Smooth muscle cell (in vitro differentiated cells): Measurements from ENCODE around the gene GRAMD4. TPM values are rescaled to one million over a fixed set of nuclear protein-coding genes. Genes with fewer than 3 reads are reported as not detected.

Source experiments
- DNase-seq: peaks from one replicate; lab custom pipeline; 2025; ENCODE audit not compliant: unreplicated experiment; lab: John Stamatoyannopoulos, UW
- H2AFZ ChIP-seq: fragments of 200-600 bp; sonication (generic); 2 replicates; pipeline ENCODE4 v1.6.0; 2016; ENCODE audit warnings: antibody characterized with exemption, low read depth, mild to moderate bottlenecking
- H3F3A ChIP-seq: fragments of 200-600 bp; sonication (generic); 2 replicates; pipeline ENCODE4 v1.6.0; 2017; ENCODE audit warnings: antibody characterized with exemption, low read depth
- H3K27ac ChIP-seq: fragments of 200-600 bp; sonication (generic); 2 replicates; pipeline ENCODE4 v1.5.1; 2016; ENCODE audit warnings: low read depth, mild to moderate bottlenecking
- H3K27me3 ChIP-seq: fragments of 200-600 bp; sonication (generic); 2 replicates; pipeline ENCODE4 v1.6.1; 2016; ENCODE audit warnings: low read depth, mild to moderate bottlenecking
- H3K36me3 ChIP-seq: fragments of 200-600 bp; sonication (generic); 2 replicates; pipeline ENCODE4 v1.5.1; 2016; ENCODE audit warnings: low read depth
- H3K4me1 ChIP-seq: fragments of 200-600 bp; sonication (generic); 2 replicates; pipeline ENCODE4 v1.5.1; 2016; ENCODE audit warnings: low read depth
- H3K4me2 ChIP-seq: fragments of 200-600 bp; sonication (generic); 2 replicates; pipeline ENCODE4 v1.6.0; 2016; ENCODE audit warnings: mild to moderate bottlenecking
- H3K4me3 ChIP-seq: fragments of 200-600 bp; sonication (generic); 2 replicates; pipeline ENCODE4 v1.5.1; 2016; ENCODE audit warnings: mild to moderate bottlenecking
- H3K79me2 ChIP-seq: fragments of 200-600 bp; sonication (generic); 2 replicates; pipeline ENCODE4 v1.6.0; 2016; ENCODE audit warnings: low read depth, mild to moderate bottlenecking
- H3K9ac ChIP-seq: fragments of 200-600 bp; sonication (generic); 2 replicates; pipeline ENCODE4 v1.6.0; 2016; ENCODE audit warnings: low read depth
- H3K9me3 ChIP-seq: fragments of 200-600 bp; sonication (generic); replicated peaks from 2 replicates; pipeline ENCODE4 v1.5.1; 2016; ENCODE audit warnings: low read depth
- H4K20me1 ChIP-seq: fragments of 200-600 bp; sonication (generic); 2 replicates; pipeline ENCODE4 v1.6.0; 2016; ENCODE audit warnings: low read depth
- CTCF ChIP-seq: fragments of 200-600 bp; sonication (generic); IDR thresholded peaks from 2 replicates; pipeline ENCODE4 v1.5.1; 2017; ENCODE audit warnings: borderline replicate concordance, mild to moderate bottlenecking, antibody characterized with exemption; ENCODE audit not compliant: insufficient read depth, poor library complexity, severe bottlenecking
- WGBS: methylation state at CpG from one replicate; pipeline ENCODE4 v1.1.7; 2016; ENCODE audit warnings: low lambda C conversion rate; 5-methylcytosine and 5-hydroxymethylcytosine counted together
- polyA plus RNA-seq: library from polyadenylated mRNA; unstranded; fragments of >200 nt; fragmentation: Nextera tagmentation; extraction: Ambion mirVana; gene quantifications from 2 replicates; pipeline ENCODE4 v1.2.1, GENCODE V29; 2016
- total RNA-seq: library from RNA; depleted of rRNA; stranded (reverse); fragments of >200 nt; gene quantifications from 2 replicates; pipeline ENCODE4 v1.2.3, GENCODE V29; 2014

The GRAMD4 gene
- total and polyA plus RNA-seq, 2 experiments from 2014 or later, result 14.5 to 16.6 TPM

GRCh38 chr22:46728470-46728869 is 108.3 kb downstream of the GRAMD4 start:
- no peaks in the 10 kb centered on the region for H3K36me3 ChIP-seq
- TF ChIP-seq CTCF, result no peak
- no peak overlapping the region for H3K27ac ChIP-seq
- DNase-seq, result no peak
- H3K4me2 ChIP-seq, result no peak overlapping the region
- H3K27me3 ChIP-seq, result no peaks in the 10 kb centered on the region
- H3F3A ChIP-seq, result no peaks in the 10 kb centered on the region
- WGBS, result 59% methylated on average over 11 of the region's 11 CpGs
- peaks cover 84% of the 10 kb centered on the region for H3K79me2 ChIP-seq
- no peak overlapping the region for H3K4me3 ChIP-seq
- no peak overlapping the region for H2AFZ ChIP-seq
- H3K9ac ChIP-seq, result no peak overlapping the region
- peaks cover 5% of the 10 kb centered on the region for H3K4me1 ChIP-seq
- H4K20me1 ChIP-seq, result peaks cover 98% of the 10 kb centered on the region
- no peaks in the 10 kb centered on the region for H3K9me3 ChIP-seq

Other genes with a start within 250 kb of the GRAMD4 start
- 15.2 and 17.6 TPM in 2 replicates for gene CELSR1, start 82.8 kb upstream of the GRAMD4 start, total RNA-seq
- 3.6 and 12.3 TPM in 2 replicates for gene CELSR1, start 82.8 kb upstream of the GRAMD4 start, polyA plus RNA-seq
- 25.4 and 30.7 TPM in 2 replicates for gene CERK, start 117.9 kb downstream of the GRAMD4 start, total RNA-seq
- 23.3 and 25.6 TPM in 2 replicates for gene CERK, start 117.9 kb downstream of the GRAMD4 start, polyA plus RNA-seq
- gene TBC1D22A, start 142.3 kb downstream of the GRAMD4 start, total RNA-seq, result 7.2 and 12.5 TPM in 2 replicates
- 14.4 and 19.2 TPM in 2 replicates for gene TBC1D22A, start 142.3 kb downstream of the GRAMD4 start, polyA plus RNA-seq